Measurements from ENCODE around the gene PSAPL1.

PSAPL1 gene

GRCh38 chr4:7434766-7435150 is at the start of gene PSAPL1:
Gene PSAPL1, minus strand, starts transcription at chr4:7434930. Its CDS starts 51 bp downstream, at chr4:7434879.
- in situ Hi-C loops (cut with MboI; ENCODE audit: low sequenced_read_pairs), result no loop called here

GRCh38 chr4:7481227-7481626 is 46.5 kb upstream of the PSAPL1 start:
- in situ Hi-C loops (cut with MboI; ENCODE audit: low sequenced_read_pairs), result no loop called here

GRCh38 chr4:7480423-7480822 is 45.7 kb upstream of the PSAPL1 start:
- in situ Hi-C loops (cut with MboI; ENCODE audit: low sequenced_read_pairs), result no loop called here

GRCh38 chr4:7478665-7479064 is 43.9 kb upstream of the PSAPL1 start:
- in situ Hi-C loops (cut with MboI; ENCODE audit: low sequenced_read_pairs), result no loop called here

- in situ Hi-C loops (cut with MboI; ENCODE audit: low sequenced_read_pairs), result no loop called here
These were observed 43.0 kb upstream of the PSAPL1 start for GRCh38 chr4:7477695-7478094.

GRCh38 chr4:7476820-7477219 is 42.1 kb upstream of the PSAPL1 start:
- in situ Hi-C loops (cut with MboI; ENCODE audit: low sequenced_read_pairs), result no loop called here

- in situ Hi-C loops (cut with MboI; ENCODE audit: low sequenced_read_pairs), result no loop called here
These were observed 40.5 kb upstream of the PSAPL1 start for GRCh38 chr4:7475207-7475606.

- in situ Hi-C loops (cut with MboI; ENCODE audit: low sequenced_read_pairs), result no loop called here
These were observed 39.6 kb upstream of the PSAPL1 start for GRCh38 chr4:7474320-7474719.

- in situ Hi-C loops (cut with MboI; ENCODE audit: low sequenced_read_pairs), result no loop called here
These were observed 38.4 kb upstream of the PSAPL1 start for GRCh38 chr4:7473081-7473480.

- in situ Hi-C loops (cut with MboI; ENCODE audit: low sequenced_read_pairs), result no loop called here
These were observed 37.8 kb upstream of the PSAPL1 start for GRCh38 chr4:7472442-7473013.

GRCh38 chr4:7470522-7471128 is 35.9 kb upstream of the PSAPL1 start:
- in situ Hi-C loops (cut with MboI; ENCODE audit: low sequenced_read_pairs), result no loop called here

GRCh38 chr4:7470111-7470510 is 35.4 kb upstream of the PSAPL1 start:
- in situ Hi-C loops (cut with MboI; ENCODE audit: low sequenced_read_pairs), result no loop called here

GRCh38 chr4:7469023-7469422 is 34.3 kb upstream of the PSAPL1 start:
- in situ Hi-C loops (cut with MboI; ENCODE audit: low sequenced_read_pairs), result no loop called here

- in situ Hi-C loops (cut with MboI; ENCODE audit: low sequenced_read_pairs), result no loop called here
These were observed 32.7 kb upstream of the PSAPL1 start for GRCh38 chr4:7467471-7467870.

- in situ Hi-C loops (cut with MboI; ENCODE audit: low sequenced_read_pairs), result no loop called here
These were observed 32.2 kb upstream of the PSAPL1 start for GRCh38 chr4:7466904-7467303.

GRCh38 chr4:7466215-7466614 is 31.5 kb upstream of the PSAPL1 start:
- in situ Hi-C loops (cut with MboI; ENCODE audit: low sequenced_read_pairs), result no loop called here

GRCh38 chr4:7465017-7465416 is 30.3 kb upstream of the PSAPL1 start:
- in situ Hi-C loops (cut with MboI; ENCODE audit: low sequenced_read_pairs), result no loop called here

GRCh38 chr4:7464259-7464655 is 29.5 kb upstream of the PSAPL1 start:
- in situ Hi-C loops (cut with MboI; ENCODE audit: low sequenced_read_pairs), result no loop called here

- in situ Hi-C loops (cut with MboI; ENCODE audit: low sequenced_read_pairs), result no loop called here
These were observed 29.0 kb upstream of the PSAPL1 start for GRCh38 chr4:7463566-7464258.

- in situ Hi-C loops (cut with MboI; ENCODE audit: low sequenced_read_pairs), result no loop called here
These were observed 27.8 kb upstream of the PSAPL1 start for GRCh38 chr4:7462509-7462971.

- in situ Hi-C loops (cut with MboI; ENCODE audit: low sequenced_read_pairs), result no loop called here
These were observed 26.5 kb upstream of the PSAPL1 start for GRCh38 chr4:7461230-7461629.

- in situ Hi-C loops (cut with MboI; ENCODE audit: low sequenced_read_pairs), result no loop called here
These were observed 25.8 kb upstream of the PSAPL1 start for GRCh38 chr4:7460566-7460965.
